GM23338 (cell line): Measurements from ENCODE around the gene SEZ6L. TPM values are rescaled to one million over a fixed set of nuclear protein-coding genes. Genes with fewer than 3 reads are reported as not detected.
"Not testable (repeated sequence)": the region's sequence is repeated elsewhere in the genome, so short reads cannot be mapped to it uniquely, and the experiment has no call there.

Experiments
- ATAC-seq: fragments of 200-7000 bp; cut with Tn5 transposase; 3 replicates; pipeline ENCODE4 v1.9.1; 2020
- DNase-seq: peaks from one replicate; pipeline ENCODE4 v3.0.0-alpha.2; 2015; ENCODE audit warnings: low spot score
- H2AFZ ChIP-seq: fragments of 200-600 bp; sonication (generic); 2 replicates; pipeline ENCODE4 v1.8.0; 2016; ENCODE audit warnings: antibody characterized with exemption, mild to moderate bottlenecking, moderate library complexity
- H3F3A ChIP-seq: fragments of 200-600 bp; sonication (generic); replicated peaks from 2 replicates; pipeline ENCODE4 v1.8.0; 2017; ENCODE audit warnings: antibody characterized with exemption, mixed run types, low read depth
- H3K27ac ChIP-seq: fragments of 200-600 bp; sonication (generic); 2 replicates; pipeline ENCODE4 v1.6.1; 2016; ENCODE audit warnings: low read depth
- H3K27me3 ChIP-seq: fragments of 200-600 bp; sonication (generic); 2 replicates; pipeline ENCODE4 v1.8.0; 2016; ENCODE audit warnings: mild to moderate bottlenecking, mixed run types, moderate library complexity; ENCODE audit not compliant: insufficient read depth
- H3K36me3 ChIP-seq: fragments of 200-600 bp; sonication (generic); 2 replicates; pipeline ENCODE4 v1.8.0; 2016; ENCODE audit warnings: mild to moderate bottlenecking; ENCODE audit not compliant: insufficient read depth
- H3K4me1 ChIP-seq: fragments of 200-600 bp; sonication (generic); 2 replicates; pipeline ENCODE4 v1.8.0; 2016; ENCODE audit warnings: mild to moderate bottlenecking, moderate library complexity; ENCODE audit not compliant: insufficient read depth
- H3K4me2 ChIP-seq: fragments of 200-600 bp; sonication (generic); 2 replicates; pipeline ENCODE4 v1.7.1; 2017; ENCODE audit warnings: mixed run types
- H3K4me3 ChIP-seq: fragments of 200-600 bp; sonication (generic); 2 replicates; pipeline ENCODE4 v1.6.1; 2016; ENCODE audit warnings: mixed run types
- H3K79me2 ChIP-seq: fragments of 200-600 bp; sonication (generic); replicated peaks from 2 replicates; pipeline ENCODE4 v1.8.0; 2017; ENCODE audit warnings: mild to moderate bottlenecking; ENCODE audit not compliant: insufficient read depth
- H3K9me2 ChIP-seq: fragments of 200-600 bp; sonication (generic); 2 replicates; pipeline ENCODE4 v1.8.0; 2017; ENCODE audit not compliant: insufficient read depth
- H4K20me1 ChIP-seq: fragments of 200-600 bp; sonication (generic); replicated peaks from 2 replicates; pipeline ENCODE4 v1.8.0; 2017; ENCODE audit warnings: mild to moderate bottlenecking; ENCODE audit not compliant: insufficient read depth
- H3K27ac Mint-ChIP-seq: 2 replicates; pipeline ENCODE4 v1.8.0; 2020; ENCODE audit warnings: inconsistent platforms, mild to moderate bottlenecking, moderate library complexity, mixed read lengths
- H3K27me3 Mint-ChIP-seq: 3 replicates; pipeline ENCODE4 v1.8.0; 2022; ENCODE audit warnings: low read depth, mild to moderate bottlenecking, moderate library complexity, mixed read lengths, inconsistent platforms; ENCODE audit not compliant: insufficient read depth, poor library complexity
- H3K36me3 Mint-ChIP-seq: 3 replicates; pipeline ENCODE4 v1.8.0; 2021; ENCODE audit warnings: low read depth, mild to moderate bottlenecking, inconsistent platforms, moderate library complexity, mixed read lengths
- H3K4me1 Mint-ChIP-seq: 3 replicates; pipeline ENCODE4 v1.8.0; 2020; ENCODE audit warnings: mild to moderate bottlenecking, inconsistent platforms, mixed read lengths
- H3K4me3 Mint-ChIP-seq: 3 replicates; pipeline ENCODE4 v1.8.0; 2021; ENCODE audit warnings: moderate library complexity, mild to moderate bottlenecking, inconsistent platforms, mixed read lengths
- H3K9me3 Mint-ChIP-seq: 3 replicates; pipeline ENCODE4 v1.8.0; 2020; ENCODE audit warnings: moderate library complexity, mild to moderate bottlenecking, inconsistent platforms, mixed read lengths
- CREB1 ChIP-seq: fragments of 250-450 bp; sonication (Bioruptor Pico); IDR thresholded peaks from 2 replicates; pipeline ENCODE4 v1.5.0; 2020; ENCODE audit warnings: low read depth, mild to moderate bottlenecking, moderate library complexity
- ETS1 ChIP-seq: IDR thresholded peaks from 2 replicates; pipeline ENCODE4 v1.6.1; 2016; ENCODE audit warnings: antibody characterized with exemption
- EZH2phosphoT487 ChIP-seq: fragments of 200-600 bp; sonication (generic); IDR thresholded peaks from one replicate; pipeline ENCODE4 v1.8.1; 2018; ENCODE audit warnings: antibody characterized with exemption; ENCODE audit not compliant: unreplicated experiment
- JUNB ChIP-seq: IDR thresholded peaks from one replicate; pipeline ENCODE4 v1.6.1; 2016; ENCODE audit warnings: antibody characterized with exemption; ENCODE audit not compliant: unreplicated experiment
- NANOG ChIP-seq: IDR thresholded peaks from 2 replicates; pipeline ENCODE4 v1.6.1; 2016; ENCODE audit warnings: antibody characterized with exemption, borderline replicate concordance
- POLR2AphosphoS5 ChIP-seq: IDR thresholded peaks from 2 replicates; pipeline ENCODE4 v1.6.1; 2016; ENCODE audit warnings: antibody characterized with exemption, low read depth
- REST ChIP-seq: IDR thresholded peaks from one replicate; pipeline ENCODE4 v1.6.1; 2018; ENCODE audit warnings: antibody characterized with exemption; ENCODE audit not compliant: unreplicated experiment
- STAT1 ChIP-seq: IDR thresholded peaks from one replicate; pipeline ENCODE4 v1.6.1; 2016; ENCODE audit warnings: antibody characterized with exemption; ENCODE audit not compliant: unreplicated experiment
- ZNF114 ChIP-seq: fragments of 250-450 bp; sonication (Bioruptor Pico); IDR thresholded peaks from 2 replicates; pipeline ENCODE4 v1.5.0; 2020; ENCODE audit warnings: mild to moderate bottlenecking, moderate library complexity
- ZNF331 ChIP-seq: fragments of 250-450 bp; sonication (Bioruptor Pico); IDR thresholded peaks from 2 replicates; pipeline ENCODE4 v1.5.0; 2020; ENCODE audit warnings: low read depth, mild to moderate bottlenecking, moderate library complexity
- polyA plus RNA-seq: library from polyadenylated mRNA; unstranded; fragments of >200 nt; fragmentation: Nextera tagmentation; extraction: Ambion mirVana; gene quantifications from 2 replicates; pipeline ENCODE4 v1.2.1, GENCODE V29; 2016
- total RNA-seq: library from RNA; depleted of rRNA; stranded (reverse); fragments of >200 nt; shearing (Covaris generic); gene quantifications from 2 replicates; pipeline ENCODE4 v1.2.3, GENCODE V29; 2014

Gene SEZ6L
- total and polyA plus RNA-seq, 2 experiments from 2014 or later: 0.13 to 0.24 TPM

DNA sequence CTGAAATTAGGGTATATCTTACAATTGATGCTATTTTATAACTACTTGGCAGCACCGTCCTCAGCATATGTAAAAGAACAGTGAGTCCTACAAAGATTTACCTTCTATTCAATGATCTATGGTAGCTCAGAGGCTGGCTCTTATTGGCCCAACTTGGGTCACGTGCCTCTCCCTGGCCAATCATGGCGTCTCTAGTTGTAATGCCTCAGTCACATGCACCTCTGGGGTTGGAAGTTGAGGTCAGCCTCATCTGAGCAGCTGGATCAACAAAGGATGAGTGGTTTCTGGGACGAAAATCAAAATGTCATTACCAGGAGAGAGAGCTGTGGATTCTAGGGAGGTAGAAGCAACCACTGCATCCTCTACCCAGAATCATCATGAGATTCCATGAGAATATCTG is 236.9 kb downstream of the SEZ6L start (continued):
- TF ChIP-seq NANOG (no peak), ZNF114 (CRISPR knock-in tag) (no peak), STAT1 (no peak), POLR2AphosphoS5 (no peak), JUNB (no peak), REST (no peak), ZNF331 (no peak), CREB1 (CRISPR knock-in tag) (no peak), EZH2phosphoT487 (no peak), ETS1 (no peak)

- not testable (repeated sequence) for H3K36me3 ChIP-seq, H3K27ac ChIP-seq, DNase-seq, H4K20me1 ChIP-seq, H3K27me3 ChIP-seq, H3K27me3 Mint-ChIP-seq, H3K9me3 Mint-ChIP-seq, ATAC-seq, H3K27ac Mint-ChIP-seq, H3K36me3 Mint-ChIP-seq, H3K4me2 ChIP-seq, H3K4me3 ChIP-seq, H3K79me2 ChIP-seq, H2AFZ ChIP-seq, H3K9me2 ChIP-seq, H3F3A ChIP-seq, H3K4me1 ChIP-seq, H3K4me3 Mint-ChIP-seq
- H3K4me1 Mint-ChIP-seq: peaks cover 14% of the 10 kb centered on the region
These were observed 239.4 kb downstream of the SEZ6L start for GRCh38 chr22:26408562-26409220.
